OCI-LY7 (cell line): ENCODE data around the gene SYT15.

Source experiments
- CTCF ChIP-seq: fragments of 200-600 bp; sonication (generic); conservative IDR thresholded peaks from 2 replicates; pipeline ENCODE4 v1.5.1; 2014; ENCODE audit warnings: mild to moderate bottlenecking, antibody characterized with exemption, low read length, moderate library complexity, mixed read lengths
- EZH2phosphoT487 ChIP-seq: fragments of 200-600 bp; sonication (generic); IDR thresholded peaks from 2 replicates; pipeline ENCODE4 v1.6.1; 2018; ENCODE audit warnings: low read depth, borderline replicate concordance, mild to moderate bottlenecking, mixed run types, antibody characterized with exemption, low read length, moderate library complexity, mixed read lengths

- TF ChIP-seq CTCF = no peak
- no peak for TF ChIP-seq EZH2phosphoT487
These were observed 27.0 kb upstream of the SYT15 start for GRCh38 chr10:46551701-46552525.
